ENCODE measurements around the gene RAPGEF2. TPM values are rescaled to one million over a fixed set of nuclear protein-coding genes. Genes with fewer than 3 reads are reported as not detected.
A peak's percentile ranks its signal among the peaks of the same experiment; 100 is the strongest.

RAPGEF2 gene
- total and polyA plus RNA-seq, 9 of the 15 experiments (the other 6 are each of a cell fraction or from before 2014, with no cell fraction given), result 3.1 to 32.6 (median 23.1) TPM

DNA sequence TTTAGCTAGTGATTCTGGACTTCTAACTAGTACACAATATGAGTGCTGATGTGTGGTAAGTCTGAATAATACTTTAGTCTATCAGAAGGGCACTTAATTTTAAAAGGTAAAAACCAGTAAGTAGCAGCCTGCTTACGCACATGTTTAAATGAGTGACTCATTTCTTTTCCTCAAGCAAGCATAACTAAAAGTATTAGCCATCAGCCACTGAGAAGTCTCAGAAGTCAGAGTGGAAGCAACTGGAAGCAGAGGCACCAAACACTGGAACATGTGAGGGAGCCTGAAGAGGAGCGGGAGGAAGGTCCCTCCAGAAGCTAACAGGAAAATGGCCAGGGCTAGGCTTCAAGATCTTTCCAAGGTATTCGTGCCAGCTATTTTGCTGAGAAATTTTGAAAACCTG, 257.7 kb downstream of the RAPGEF2 start (continued):
- TF ChIP-seq, protein P1, sequence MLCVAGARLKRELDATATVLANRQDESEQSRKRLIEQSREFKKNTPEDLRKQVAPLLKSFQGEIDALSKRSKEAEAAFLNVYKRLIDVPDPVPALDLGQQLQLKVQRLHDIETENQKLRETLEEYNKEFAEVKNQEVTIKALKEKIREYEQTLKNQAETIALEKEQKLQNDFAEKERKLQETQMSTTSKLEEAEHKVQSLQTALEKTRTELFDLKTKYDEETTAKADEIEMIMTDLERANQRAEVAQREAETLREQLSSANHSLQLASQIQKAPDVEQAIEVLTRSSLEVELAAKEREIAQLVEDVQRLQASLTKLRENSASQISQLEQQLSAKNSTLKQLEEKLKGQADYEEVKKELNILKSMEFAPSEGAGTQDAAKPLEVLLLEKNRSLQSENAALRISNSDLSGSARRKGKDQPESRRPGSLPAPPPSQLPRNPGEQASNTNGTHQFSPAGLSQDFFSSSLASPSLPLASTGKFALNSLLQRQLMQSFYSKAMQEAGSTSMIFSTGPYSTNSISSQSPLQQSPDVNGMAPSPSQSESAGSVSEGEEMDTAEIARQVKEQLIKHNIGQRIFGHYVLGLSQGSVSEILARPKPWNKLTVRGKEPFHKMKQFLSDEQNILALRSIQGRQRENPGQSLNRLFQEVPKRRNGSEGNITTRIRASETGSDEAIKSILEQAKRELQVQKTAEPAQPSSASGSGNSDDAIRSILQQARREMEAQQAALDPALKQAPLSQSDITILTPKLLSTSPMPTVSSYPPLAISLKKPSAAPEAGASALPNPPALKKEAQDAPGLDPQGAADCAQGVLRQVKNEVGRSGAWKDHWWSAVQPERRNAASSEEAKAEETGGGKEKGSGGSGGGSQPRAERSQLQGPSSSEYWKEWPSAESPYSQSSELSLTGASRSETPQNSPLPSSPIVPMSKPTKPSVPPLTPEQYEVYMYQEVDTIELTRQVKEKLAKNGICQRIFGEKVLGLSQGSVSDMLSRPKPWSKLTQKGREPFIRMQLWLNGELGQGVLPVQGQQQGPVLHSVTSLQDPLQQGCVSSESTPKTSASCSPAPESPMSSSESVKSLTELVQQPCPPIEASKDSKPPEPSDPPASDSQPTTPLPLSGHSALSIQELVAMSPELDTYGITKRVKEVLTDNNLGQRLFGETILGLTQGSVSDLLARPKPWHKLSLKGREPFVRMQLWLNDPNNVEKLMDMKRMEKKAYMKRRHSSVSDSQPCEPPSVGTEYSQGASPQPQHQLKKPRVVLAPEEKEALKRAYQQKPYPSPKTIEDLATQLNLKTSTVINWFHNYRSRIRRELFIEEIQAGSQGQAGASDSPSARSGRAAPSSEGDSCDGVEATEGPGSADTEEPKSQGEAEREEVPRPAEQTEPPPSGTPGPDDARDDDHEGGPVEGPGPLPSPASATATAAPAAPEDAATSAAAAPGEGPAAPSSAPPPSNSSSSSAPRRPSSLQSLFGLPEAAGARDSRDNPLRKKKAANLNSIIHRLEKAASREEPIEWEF (CRISPR knock-in tag; IDR thresholded peaks at IDR 0.05), result no peak
- TF ChIP-seq SREBF1 (IDR thresholded peaks at IDR 0.05; ENCODE audit: borderline replicate concordance, low read depth, low read length) (no peak), SIRT6 (IDR thresholded peaks at IDR 0.05; ENCODE audit: low read depth, low read length) (no peak), ZNF431 (CRISPR knock-in tag; IDR thresholded peaks at IDR 0.05) (no peak), RUNX1 (IDR thresholded peaks at IDR 0.05; ENCODE audit: low read depth) (no peak), ZNF77 (CRISPR knock-in tag; IDR thresholded peaks at IDR 0.05) (no peak)

DNA sequence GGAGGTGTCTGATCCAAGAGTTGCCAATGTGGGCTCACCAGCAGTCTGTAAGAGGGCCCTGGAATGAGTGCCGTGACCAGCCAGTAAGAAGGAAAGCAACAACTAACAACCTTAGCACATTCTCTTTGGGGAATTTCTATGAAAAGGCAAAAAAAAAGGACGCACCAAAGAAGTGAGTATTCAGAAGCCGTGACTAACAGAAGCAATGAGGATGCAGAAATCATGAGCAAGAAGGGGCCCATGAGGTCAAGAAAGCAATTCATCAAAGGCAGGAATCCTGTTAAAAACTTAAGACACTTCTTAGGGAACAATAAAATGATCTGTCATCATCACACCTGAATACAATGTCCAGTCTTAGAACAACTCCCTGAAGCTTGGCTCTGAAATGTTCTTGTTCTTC, 260.5 kb downstream of the RAPGEF2 start:
- no peak overlapping the region for H3K4me3 ChIP-seq
- ATAC-seq (no peak), FAIRE-seq (no peak), DNase-seq (ENCODE audit: extremely low read depth in 1 of 4, low spot score in 3 of 4) (no peak)
- 65% methylated on average over 3 of the region's 3 CpGs for WGBS (ENCODE audit: insufficient coverage, low coverage, missing lambda C conversion rate)
- CTCF ChIA-PET (ENCODE audit: low intra/inter-chr PET ratio), result no interaction called here
- POLR2A ChIA-PET, result interaction anchor here (0.7 kb wide), 1 partner anchor 541 kb away, joined by 3 read pairs; no protein-coding TSS in a partner anchor
- H3K4me1 ChIP-seq (replicated peaks in 1 of 2; ENCODE audit: control insufficient read depth in 2 of 2, insufficient read depth in 2 of 2, low read length in 2 of 2), result no peaks in the 10 kb centered on the region; a peak in 1 of 5 replicates
- no peaks in the 10 kb centered on the region for H4K20me1 ChIP-seq (replicated peaks; ENCODE audit: control insufficient read depth, insufficient read depth, low read length)
- no peak overlapping the region for H3K4me2 ChIP-seq (ENCODE audit: insufficient read depth, low read length)
- H3K27me3 ChIP-seq (ENCODE audit: control insufficient read depth in 2 of 2, insufficient read depth in 2 of 2, low read length in 2 of 2), result peaks cover 0 to 3% of the 10 kb centered on the region in 2 experiments; a peak in 3 of 5 replicates
- BruUV-seq (replicated peaks), result no TSS peak
- TF ChIP-seq MEIS2 (IDR thresholded peaks at IDR 0.05; ENCODE audit: partially characterized antibody) (peak; percentile 20), CBFA2T2 (conservative IDR thresholded peaks at IDR 0.05) (no peak)
- H3K79me2 ChIP-seq (ENCODE audit: control insufficient read depth, insufficient read depth, low read length), result no peaks in the 10 kb centered on the region
- no peaks in the 10 kb centered on the region for H3K9me1 ChIP-seq (ENCODE audit: control insufficient read depth, insufficient read depth, low read length)
- no peak overlapping the region for H3K9ac ChIP-seq (ENCODE audit: insufficient read depth in 1 of 2, low read depth in 2 of 2, low read length in 2 of 2)
- H3K36me3 ChIP-seq (ENCODE audit: control insufficient read depth, insufficient read depth, low read length), result peaks cover 12% of the 10 kb centered on the region; the same call in 1 of the 3 replicates
- intact Hi-C loops (cut with micrococcal nuclease), result no loop called here
- H3K9me3 ChIP-seq (replicated peaks; ENCODE audit: control insufficient read depth, insufficient read depth, low read depth, low read length), result no peaks in the 10 kb centered on the region
- in situ Hi-C loops (cut with MboI), result no loop called here
- no peak overlapping the region for H2AFZ ChIP-seq (ENCODE audit: low read depth, low read length)
- no peak overlapping the region for H3K27ac ChIP-seq (ENCODE audit: extremely low read depth, low read depth, low read length)
